Transverse colon (tissue), 4 donors: ENCODE measurements around the gene CYP26A1.

ENCODE experiments used
- CTCF ChIP-seq, 5 experiments: fragments of 200-600 bp in 3 of 5; fragments of 450-650 bp in 2 of 5; sonication (generic) in 3 of 5; IDR thresholded peaks; 1 replicate in 2 of 5; 2 replicates in 3 of 5; pipeline ENCODE4 v1.5.1; 2016 to 2017; ENCODE audit warnings: antibody characterized with exemption in 5 of 5, inconsistent platforms in 3 of 5, mild to moderate bottlenecking in 2 of 5, moderate library complexity in 1 of 5
- EP300 ChIP-seq: sonication (generic); formaldehyde crosslinking; IDR thresholded peaks from one replicate; pipeline ENCODE4 v1.6.1; 2017; ENCODE audit warnings: antibody characterized with exemption, low read depth
- POLR2A ChIP-seq: fragments of 450-650 bp; IDR thresholded peaks from one replicate; pipeline ENCODE4 v1.6.1; 2016; ENCODE audit warnings: antibody characterized with exemption, mild to moderate bottlenecking, moderate library complexity
- POLR2AphosphoS5 ChIP-seq, 3 donors: sonication (generic); formaldehyde crosslinking; IDR thresholded peaks; one replicate each; pipeline ENCODE4 v1.6.1; 2016; ENCODE audit warnings: antibody characterized with exemption in 3 of 3

DNA sequence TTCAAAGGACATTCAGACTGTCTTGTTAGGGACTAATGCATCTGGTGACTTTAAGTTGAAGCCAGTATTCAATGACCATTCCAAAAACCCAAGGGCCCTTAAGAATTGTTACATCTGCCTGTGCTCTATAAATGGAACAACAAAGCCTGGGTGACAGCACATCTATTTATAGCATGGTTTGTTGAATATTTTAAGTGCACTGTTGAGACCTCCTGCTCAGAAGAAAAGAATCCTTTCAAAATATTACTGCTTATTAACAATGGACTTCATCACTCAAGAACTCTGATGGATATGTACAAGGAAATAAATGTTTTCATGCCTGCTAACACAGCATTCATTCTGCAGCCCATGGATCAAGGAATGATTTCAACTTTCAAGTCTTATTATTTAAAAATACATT lies 46.2 kb upstream of the CYP26A1 start:
- no peak for TF ChIP-seq CTCF (IDR thresholded peaks at IDR 0.05)
- TF ChIP-seq POLR2A, result no peak
- TF ChIP-seq POLR2AphosphoS5 (IDR thresholded peaks at IDR 0.05), result no peak
- TF ChIP-seq EP300, result no peak
